NCI-H187 (cell line): ENCODE results near the gene FOXP1.

Experiments used
- DNase-seq, 2 experiments: peaks; one replicate each; lab custom pipeline; 2025; lab: John Stamatoyannopoulos, UW

Gene FOXP1

GRCh38 chr3:71504250-71505036 lies 79.1 kb downstream of the FOXP1 start:
- no peak for DNase-seq

- DNase-seq = no peak
Measured at GRCh38 chr3:71503525-71504249, 79.8 kb downstream of the FOXP1 start.

- no peak for DNase-seq
Measured at GRCh38 chr3:71502066-71502625, 81.4 kb downstream of the FOXP1 start.

GRCh38 chr3:71500696-71501095 lies 82.8 kb downstream of the FOXP1 start:
- DNase-seq = no peak

GRCh38 chr3:71499227-71499876 lies 84.2 kb downstream of the FOXP1 start:
- DNase-seq = no peak

- no peak for DNase-seq
Measured at GRCh38 chr3:71498543-71498942, 85.0 kb downstream of the FOXP1 start.

GRCh38 chr3:71497971-71498444 lies 85.5 kb downstream of the FOXP1 start:
- no peak for DNase-seq

GRCh38 chr3:71497367-71497897 lies 86.1 kb downstream of the FOXP1 start:
- no peak for DNase-seq

- DNase-seq = no peak
Measured at GRCh38 chr3:71495708-71496472, 87.6 kb downstream of the FOXP1 start.

- DNase-seq = no peak
Measured at GRCh38 chr3:71494212-71494611, 89.3 kb downstream of the FOXP1 start.

GRCh38 chr3:71492974-71493771 lies 90.4 kb downstream of the FOXP1 start:
- DNase-seq = no peak

- no peak for DNase-seq
Measured at GRCh38 chr3:71492566-71492965, 91.0 kb downstream of the FOXP1 start.

- no peak for DNase-seq
Measured at GRCh38 chr3:71491154-71491752, 92.3 kb downstream of the FOXP1 start.

- no peak for DNase-seq
Measured at GRCh38 chr3:71490692-71491091, 92.8 kb downstream of the FOXP1 start.

- DNase-seq = no peak
Measured at GRCh38 chr3:71489315-71489761, 94.2 kb downstream of the FOXP1 start.

GRCh38 chr3:71488882-71489281 lies 94.6 kb downstream of the FOXP1 start:
- no peak for DNase-seq

- no peak for DNase-seq
Measured at GRCh38 chr3:71488391-71488809, 95.1 kb downstream of the FOXP1 start.

GRCh38 chr3:71487418-71487817 lies 96.1 kb downstream of the FOXP1 start:
- DNase-seq = no peak

- no peak for DNase-seq
Measured at GRCh38 chr3:71486831-71487230, 96.7 kb downstream of the FOXP1 start.

- no peak for DNase-seq
Measured at GRCh38 chr3:71485896-71486295, 97.6 kb downstream of the FOXP1 start.
